Measurements from ENCODE around the gene CCDC40.

Gene CCDC40

GRCh38 chr17:80105762-80106161, 69.3 kb downstream of the CCDC40 start:
- DNase-seq: no peak

- no peak for DNase-seq
Measured at GRCh38 chr17:80106176-80106575, 69.7 kb downstream of the CCDC40 start.

GRCh38 chr17:80106751-80107150, 70.3 kb downstream of the CCDC40 start:
- DNase-seq: no peak

- no peak for DNase-seq
Measured at GRCh38 chr17:80107231-80108021, 71.0 kb downstream of the CCDC40 start.

GRCh38 chr17:80108036-80108971, 71.9 kb downstream of the CCDC40 start:
- no peak for DNase-seq

GRCh38 chr17:80109066-80109660, 72.7 kb downstream of the CCDC40 start:
- no peak for DNase-seq

GRCh38 chr17:80109713-80110446, 73.4 kb downstream of the CCDC40 start:
- no peak for DNase-seq

GRCh38 chr17:80110447-80110812, 74.0 kb downstream of the CCDC40 start:
- DNase-seq: no peak

- no peak for DNase-seq
Measured at GRCh38 chr17:80110927-80111701, 74.7 kb downstream of the CCDC40 start.

GRCh38 chr17:80111702-80112470, 75.4 kb downstream of the CCDC40 start:
- no peak for DNase-seq

- no peak for DNase-seq
Measured at GRCh38 chr17:80112471-80113032, 76.1 kb downstream of the CCDC40 start.

GRCh38 chr17:80113033-80113484, 76.6 kb downstream of the CCDC40 start:
- no peak for DNase-seq

- no peak for DNase-seq
Measured at GRCh38 chr17:80114758-80115157, 78.3 kb downstream of the CCDC40 start.

GRCh38 chr17:80115159-80115558, 78.7 kb downstream of the CCDC40 start:
- no peak for DNase-seq

GRCh38 chr17:80116276-80116920, 80.0 kb downstream of the CCDC40 start:
- DNase-seq: no peak

GRCh38 chr17:80116921-80117380, 80.5 kb downstream of the CCDC40 start:
- DNase-seq: no peak

- no peak for DNase-seq
Measured at GRCh38 chr17:80117491-80118401, 81.3 kb downstream of the CCDC40 start.

GRCh38 chr17:80118601-80119270, 82.3 kb downstream of the CCDC40 start:
- DNase-seq: no peak
